GM18858 (cell line): ENCODE measurements around the gene ZNF316.
"Not testable (repeated sequence)": the region's sequence is repeated elsewhere in the genome, so short reads cannot be mapped to it uniquely, and the experiment has no call there.

Experiments used
- ATAC-seq: cut with Tn5 transposase; IDR thresholded peaks from one replicate; pipeline ENCODE4 v1.9.1; 2021; ENCODE audit not compliant: unreplicated experiment

ZNF316 gene

DNA sequence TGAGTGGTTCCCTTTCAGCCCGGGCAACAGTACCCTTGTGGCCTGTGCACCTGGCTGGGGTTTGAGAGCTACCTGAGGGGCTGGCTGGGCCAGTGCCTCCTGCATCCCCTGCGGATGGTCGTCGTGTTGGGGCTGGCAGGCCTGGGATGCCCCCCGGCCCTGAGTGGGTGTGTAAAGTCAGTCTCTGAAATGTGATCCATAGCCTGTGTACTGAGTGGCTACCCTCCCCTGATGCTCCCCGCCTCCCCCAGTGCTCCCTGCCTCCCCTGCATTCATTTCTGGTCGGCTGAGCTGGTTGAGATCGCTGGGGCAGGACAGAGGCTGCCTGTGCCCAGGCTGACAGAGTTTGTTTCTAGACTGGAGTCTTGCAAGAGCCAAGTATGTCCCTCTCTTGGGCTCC is 9.3 kb downstream of the ZNF316 start:
- ATAC-seq, result no peak

- no peak for ATAC-seq
Observed at GRCh38 chr7:6647080-6647479, 10.0 kb downstream of the ZNF316 start.

DNA sequence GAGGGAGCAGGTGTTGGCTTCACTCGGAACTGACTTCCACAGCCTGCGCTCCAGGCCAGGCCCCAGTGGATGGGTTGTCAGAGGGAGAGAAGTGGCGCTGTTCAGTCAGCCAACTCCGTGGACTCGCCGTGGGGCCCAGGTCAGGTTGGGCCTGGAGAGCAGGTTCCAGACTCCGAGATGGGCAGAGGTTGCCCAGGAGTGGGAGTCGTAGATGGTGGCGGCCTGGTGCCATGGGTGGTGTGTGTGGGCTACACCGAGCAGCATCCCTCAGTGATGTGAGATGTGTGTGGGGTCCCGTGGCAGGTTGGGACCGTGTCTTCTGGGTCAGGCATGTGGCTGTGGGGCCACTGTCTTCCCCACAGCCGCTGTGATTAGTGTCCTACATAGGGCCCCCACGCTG is 10.4 kb downstream of the ZNF316 start:
- ATAC-seq, result no peak

DNA sequence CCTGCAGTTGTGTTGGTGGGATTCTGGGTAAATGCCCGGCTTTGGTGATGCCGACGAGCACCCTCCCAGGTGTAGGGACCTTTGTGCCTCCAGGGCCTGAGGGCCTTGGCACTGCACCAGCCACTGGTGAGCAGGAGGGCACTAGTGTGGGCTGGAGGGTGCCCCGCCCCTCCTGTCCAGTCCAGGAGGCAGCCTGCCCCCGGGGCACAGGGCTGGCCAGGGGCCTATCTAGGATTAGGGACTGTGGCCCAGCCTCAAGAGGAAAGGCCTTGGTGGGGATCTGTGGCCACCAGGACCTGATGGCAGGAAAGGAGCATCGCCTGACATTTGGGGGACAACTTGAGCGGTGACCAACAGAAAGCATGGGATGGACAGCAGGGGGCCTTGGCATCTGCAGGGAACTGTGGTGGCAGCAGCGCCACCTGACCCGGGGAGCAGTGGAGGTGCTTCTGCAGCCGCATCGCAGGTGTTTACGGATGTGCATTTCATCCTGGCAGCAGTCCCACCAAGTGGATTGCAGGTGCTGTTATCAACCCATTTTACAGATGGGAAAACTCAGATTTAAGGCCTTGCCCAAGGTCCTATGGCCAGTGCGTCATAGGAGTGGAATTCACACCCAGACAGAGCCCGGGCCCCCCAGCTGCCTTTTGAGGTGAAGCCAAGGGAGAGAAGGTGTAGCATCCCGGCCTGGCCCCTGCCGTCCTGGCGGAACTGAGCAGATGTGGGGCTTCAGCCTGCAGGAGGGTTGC is 11.1 kb downstream of the ZNF316 start:
- no peak for ATAC-seq

- no peak for ATAC-seq
Observed at GRCh38 chr7:6648815-6649104, 11.6 kb downstream of the ZNF316 start.

DNA sequence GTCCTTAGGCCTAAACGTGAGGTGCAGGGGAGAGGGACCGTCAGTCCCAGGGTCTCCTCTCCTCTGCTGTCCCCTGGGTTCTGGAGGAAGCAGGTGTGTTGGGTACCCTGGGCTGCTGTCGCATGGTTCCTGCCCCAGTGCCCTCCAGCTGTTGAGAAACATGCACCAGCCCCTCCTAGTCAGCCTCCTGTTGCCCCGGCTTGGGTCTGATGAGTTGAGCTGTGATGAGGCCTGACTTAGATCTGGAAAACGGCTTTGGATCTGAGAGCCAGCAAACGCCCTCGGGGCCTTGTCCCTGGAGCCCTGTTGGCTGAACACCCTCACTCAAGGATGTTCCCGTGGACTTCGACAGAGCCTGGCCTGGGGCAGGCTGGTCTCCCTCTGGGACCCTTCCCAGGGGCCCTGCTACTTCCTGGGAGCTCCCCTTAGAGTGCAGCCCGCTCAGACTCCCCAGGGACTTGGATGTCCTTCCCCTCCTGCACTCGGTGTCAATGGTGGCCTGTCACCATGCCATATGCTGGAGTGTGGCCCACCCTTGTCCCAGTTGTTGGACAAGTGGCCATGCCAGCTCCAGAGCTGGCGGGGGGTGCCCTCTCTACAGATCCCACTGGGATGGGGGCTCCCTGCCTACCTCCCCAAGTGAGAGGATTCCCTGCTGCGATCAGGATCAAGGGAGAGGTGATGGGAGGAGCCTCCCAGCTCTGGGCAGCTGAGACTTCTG is 12.3 kb downstream of the ZNF316 start:
- ATAC-seq, result no peak

DNA sequence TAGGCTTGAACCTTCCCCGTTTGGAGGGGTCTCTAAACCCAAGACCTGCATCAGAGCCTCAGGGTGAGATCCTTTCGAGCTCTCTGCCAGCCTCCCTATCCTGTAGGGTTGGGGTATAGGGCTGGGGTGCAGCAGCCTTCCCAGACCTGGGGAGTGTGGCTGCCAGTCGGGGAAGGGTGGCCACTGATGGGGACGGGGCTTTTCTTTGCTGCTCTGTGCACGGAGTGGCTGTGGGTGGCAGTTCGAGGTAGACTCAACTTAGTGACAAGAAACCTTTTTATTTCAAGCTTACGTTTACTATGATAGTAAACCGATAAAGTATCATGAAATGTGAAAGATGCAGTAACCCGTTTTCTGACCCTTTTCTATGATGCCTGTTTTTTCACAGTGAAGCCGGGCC is 13.0 kb downstream of the ZNF316 start:
- no peak for ATAC-seq

GRCh38 chr7:6650521-6651011 is 13.4 kb downstream of the ZNF316 start:
- no peak for ATAC-seq

- ATAC-seq, result no peak
Observed at GRCh38 chr7:6651851-6652445, 14.8 kb downstream of the ZNF316 start.

DNA sequence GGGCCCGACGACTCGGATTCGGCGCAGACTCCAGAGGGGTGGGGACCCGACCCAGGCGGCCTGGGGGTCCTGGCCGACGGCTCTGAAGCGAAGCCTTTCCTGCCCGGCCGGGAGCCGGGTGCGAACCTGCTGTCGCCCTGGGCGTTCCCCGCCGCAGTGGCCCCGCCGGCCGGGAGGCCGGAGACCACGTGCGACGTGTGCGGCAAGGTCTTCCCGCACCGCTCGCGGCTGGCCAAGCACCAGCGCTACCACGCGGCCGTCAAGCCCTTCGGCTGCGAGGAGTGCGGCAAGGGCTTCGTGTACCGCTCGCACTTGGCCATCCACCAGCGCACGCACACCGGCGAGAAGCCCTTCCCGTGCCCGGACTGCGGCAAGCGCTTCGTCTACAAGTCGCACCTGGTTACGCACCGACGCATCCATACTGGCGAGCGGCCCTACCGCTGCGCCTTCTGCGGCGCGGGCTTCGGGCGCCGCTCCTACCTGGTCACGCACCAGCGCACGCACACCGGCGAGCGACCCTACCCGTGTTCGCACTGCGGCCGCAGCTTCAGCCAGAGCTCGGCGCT is 15.4 kb downstream of the ZNF316 start:
- no peak for ATAC-seq

- no peak for ATAC-seq
Observed at GRCh38 chr7:6653071-6654003, 16.2 kb downstream of the ZNF316 start.

DNA sequence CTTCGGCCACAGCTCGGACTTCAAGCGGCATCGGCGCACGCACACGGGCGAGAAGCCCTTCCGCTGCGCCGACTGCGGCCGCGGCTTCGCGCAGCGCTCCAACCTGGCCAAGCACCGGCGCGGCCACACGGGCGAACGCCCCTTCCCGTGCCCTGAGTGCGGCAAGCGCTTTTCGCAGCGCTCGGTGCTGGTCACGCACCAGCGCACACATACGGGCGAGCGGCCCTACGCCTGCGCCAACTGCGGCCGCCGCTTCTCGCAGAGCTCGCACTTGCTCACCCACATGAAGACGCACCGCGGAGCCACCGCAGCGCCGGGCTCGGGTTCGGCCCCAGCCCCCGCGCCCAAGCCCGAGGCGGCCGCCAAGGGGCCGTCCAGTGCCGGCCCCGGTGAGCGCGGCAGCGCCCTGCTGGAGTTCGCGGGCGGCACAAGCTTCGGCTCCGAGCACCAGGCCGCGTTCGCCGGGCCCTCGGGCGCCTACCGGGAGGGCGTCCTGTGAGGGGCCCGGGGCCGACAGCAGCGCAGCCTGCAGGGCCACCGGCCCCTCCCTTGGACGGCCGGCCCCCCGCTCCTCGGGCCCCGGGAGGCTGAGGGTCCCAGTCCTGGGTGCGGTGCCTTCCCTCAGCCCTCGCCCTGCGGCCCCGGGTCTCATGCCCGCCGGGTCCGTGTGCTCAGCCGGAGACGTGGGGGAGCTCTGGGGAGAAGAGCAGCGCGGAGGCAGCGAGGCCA is 17.2 kb downstream of the ZNF316 start:
- no peak for ATAC-seq

DNA sequence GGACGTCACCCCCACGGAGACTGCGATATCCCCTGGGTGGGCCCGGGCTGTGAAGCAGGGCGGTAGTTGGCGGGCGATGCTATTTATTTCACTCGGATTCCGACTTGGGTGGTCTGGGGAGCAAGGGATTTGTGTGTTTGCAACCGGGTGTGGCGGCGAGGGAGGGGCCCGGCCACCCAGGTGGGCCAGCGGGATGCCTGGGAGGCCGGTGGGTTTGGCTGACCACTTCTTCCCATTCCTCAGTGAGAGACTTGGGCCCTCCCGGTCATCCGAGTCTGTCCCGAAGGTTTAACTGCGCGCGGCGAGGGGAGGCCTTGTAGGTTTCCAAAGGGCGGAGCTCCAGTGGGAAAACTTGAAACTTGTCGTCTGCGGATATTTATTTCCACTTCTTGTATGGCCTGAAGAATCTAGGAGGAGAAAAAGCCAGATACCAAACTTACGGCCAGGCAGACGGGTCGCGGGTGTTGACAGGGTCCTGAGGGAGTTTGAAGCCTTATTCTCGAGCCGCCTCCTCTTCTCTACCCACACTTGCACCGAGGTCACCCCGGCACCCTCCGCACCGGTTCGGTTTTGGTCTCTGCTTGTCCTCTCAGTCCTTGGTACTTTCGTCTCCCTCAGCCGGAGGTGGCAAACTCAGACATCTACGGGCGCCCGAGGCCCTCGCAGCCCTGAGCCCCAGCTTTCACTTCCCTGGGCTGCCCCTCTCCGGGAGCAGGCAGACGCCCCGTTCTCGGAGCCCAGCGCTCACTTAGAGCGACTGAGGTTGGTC is 17.9 kb downstream of the ZNF316 start:
- no peak for ATAC-seq

- no peak for ATAC-seq
Observed at GRCh38 chr7:6655636-6656385, 18.7 kb downstream of the ZNF316 start.

DNA sequence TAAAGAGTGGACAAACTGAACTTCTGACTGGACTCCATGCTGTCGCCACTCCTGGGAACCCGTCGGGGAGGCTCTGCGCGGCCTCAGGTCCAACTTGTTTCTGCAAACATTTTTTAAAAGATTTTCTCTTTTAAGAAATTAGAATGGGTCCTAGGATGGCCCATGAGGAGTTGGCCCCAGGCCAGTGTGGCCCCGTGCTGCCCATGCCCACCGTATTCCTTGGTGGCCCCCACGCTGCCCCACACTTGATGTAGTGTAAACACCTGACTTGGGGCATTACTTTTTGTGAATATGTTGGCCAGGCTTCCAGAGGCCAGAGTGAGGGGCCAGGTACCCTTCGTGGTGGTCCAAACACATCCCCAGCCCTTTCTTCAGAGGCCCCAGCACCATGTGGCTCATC is 19.3 kb downstream of the ZNF316 start:
- no peak for ATAC-seq

DNA sequence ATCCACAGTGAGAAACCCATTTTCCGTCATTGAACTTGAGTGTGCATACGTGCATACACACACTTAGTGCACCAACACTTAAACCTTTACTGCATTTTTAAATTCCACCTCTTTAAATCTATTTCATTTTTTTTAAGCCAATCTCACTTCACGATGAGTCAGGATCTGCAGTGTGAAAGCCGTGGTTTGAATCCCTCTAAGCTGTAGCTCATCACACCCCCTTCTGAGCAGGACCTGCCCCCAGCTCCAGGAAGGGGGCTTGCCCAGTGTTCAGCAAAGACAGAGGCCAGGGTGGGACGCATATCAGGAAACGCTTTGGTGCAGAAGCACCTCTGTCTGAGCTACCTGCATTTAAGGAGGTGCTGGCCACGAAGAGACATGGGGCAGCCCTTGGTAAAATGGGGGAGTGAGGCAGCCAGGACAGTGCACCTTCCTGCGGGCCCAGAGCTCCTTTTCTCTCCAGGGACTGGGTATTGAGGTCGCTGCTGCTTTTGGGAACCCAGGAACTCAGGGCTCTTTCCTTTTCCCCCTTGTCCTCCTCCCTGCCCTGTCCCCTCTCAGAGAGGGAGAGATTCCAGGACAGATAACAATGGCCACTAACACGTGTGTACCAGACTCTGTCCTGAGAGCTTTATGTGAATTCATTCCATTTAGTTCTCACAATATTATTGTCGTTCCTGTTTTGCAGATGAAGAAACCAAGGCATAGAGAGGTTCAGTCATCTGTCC is 21.7 kb downstream of the ZNF316 start:
- no peak for ATAC-seq

DNA sequence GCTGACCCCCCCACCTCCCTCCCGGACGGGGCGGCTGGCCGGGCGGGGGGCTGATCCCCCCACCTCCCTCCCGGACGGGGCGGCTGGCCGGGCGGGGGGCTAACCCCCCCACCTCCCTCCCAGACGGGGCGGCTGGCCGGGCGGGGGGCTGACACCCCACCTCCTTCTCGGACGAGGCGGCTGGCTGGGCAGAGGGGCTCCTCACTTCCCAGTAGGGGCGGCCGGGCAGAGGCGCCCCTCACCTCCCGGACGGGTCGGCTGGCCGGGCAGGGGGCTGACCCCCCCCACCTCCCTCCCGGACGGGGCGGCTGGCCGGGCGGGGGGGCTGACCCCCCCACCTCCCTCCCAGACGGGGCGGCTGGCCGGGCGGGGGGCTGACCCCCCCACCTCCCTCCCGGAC is 33.7 kb downstream of the ZNF316 start:
- not testable (repeated sequence) for ATAC-seq

DNA sequence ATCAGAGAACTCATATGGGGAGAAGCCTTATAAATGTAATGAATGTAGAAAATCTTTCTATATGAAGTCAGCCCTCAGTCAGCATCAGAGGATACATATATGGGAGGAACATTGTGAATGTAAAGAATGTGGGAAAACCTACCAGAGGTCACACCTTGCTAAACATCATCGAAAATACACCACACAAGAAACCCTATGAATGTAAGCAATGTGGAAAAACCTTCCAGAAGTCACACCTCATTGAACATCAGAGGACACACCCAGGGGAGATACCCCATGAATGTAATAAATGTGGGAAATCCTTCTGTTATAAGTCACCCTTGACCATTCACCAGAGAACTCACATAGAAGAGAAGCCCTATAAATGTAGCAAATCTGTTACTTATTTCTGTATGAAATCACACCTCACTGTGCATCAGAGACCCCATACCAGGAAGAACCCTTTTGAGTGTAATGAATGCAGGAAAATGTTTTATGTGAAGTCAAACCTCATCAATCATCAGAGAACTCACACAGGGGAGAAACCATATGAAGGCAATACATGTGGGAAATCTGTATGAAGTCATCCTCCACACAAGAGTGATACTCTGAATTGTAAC is 38.8 kb downstream of the ZNF316 start:
- ATAC-seq, result no peak
